ENCODE results near the gene PITPNC1. TPM values are rescaled to one million over a fixed set of nuclear protein-coding genes. Genes with fewer than 3 reads are reported as not detected.
A peak's percentile ranks its signal among the peaks of the same experiment; 100 is the strongest.

Gene PITPNC1
- total RNA-seq, 1 experiment from 2014 or later = 37.5 TPM

DNA sequence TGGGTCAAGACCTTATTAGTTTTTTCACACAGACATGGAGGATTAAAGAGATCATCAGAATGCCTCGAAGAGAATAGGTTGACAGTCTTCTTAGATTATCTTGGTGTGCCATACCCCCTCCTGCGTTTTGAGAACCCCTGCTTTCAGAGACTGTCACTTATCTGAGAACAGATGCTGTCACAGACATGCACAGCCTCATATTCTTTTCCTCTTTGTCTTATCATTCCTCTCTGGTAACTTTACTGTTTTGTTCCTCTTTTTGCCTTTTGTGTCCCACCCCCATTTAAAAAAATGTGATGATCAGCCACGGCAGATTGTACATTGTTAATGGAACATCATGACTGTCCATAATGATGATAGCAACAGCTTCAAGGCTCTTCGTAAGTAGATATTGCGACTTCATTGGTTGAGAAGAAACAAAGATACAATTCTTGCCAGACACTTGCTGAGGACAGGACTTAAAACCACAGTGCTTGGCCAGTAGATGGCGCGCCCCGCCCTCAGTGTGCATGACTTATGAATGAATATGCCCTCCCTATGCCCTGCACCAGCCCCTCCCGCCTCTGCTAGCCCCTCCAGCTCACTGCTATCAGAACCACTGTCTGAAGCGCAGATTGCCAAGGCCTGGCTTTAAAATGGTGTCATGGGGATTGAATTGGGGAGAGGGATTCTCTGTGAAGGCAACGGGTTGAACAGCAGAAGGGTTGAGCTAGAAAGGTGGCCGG is 2.6 kb upstream of the PITPNC1 start:
- H3K27me3 ChIP-seq (ENCODE audit: insufficient read depth, low read length) = no peaks in the 10 kb centered on the region
- H4K5ac ChIP-seq (ENCODE audit: insufficient read length, low read depth, low read length) = no peak overlapping the region
- H3K9me3 ChIP-seq (ENCODE audit: control insufficient read depth, low read depth, low read length) = no peaks in the 10 kb centered on the region
- H3K4me1 Mint-ChIP-seq = peaks cover 27 to 31% of the 10 kb centered on the region in 2 experiments
- no peak overlapping the region for H2BK12ac ChIP-seq (ENCODE audit: insufficient read length, low read depth, low read length)
- H3K27ac Mint-ChIP-seq = peak overlapping the region in 1 of 3 experiments; percentile 65; a peak in 1 of 7 replicates
- no peak overlapping the region for H4K8ac ChIP-seq (replicated peaks; ENCODE audit: insufficient read length, low read depth, low read length)
- no peaks in the 10 kb centered on the region for H3K79me1 ChIP-seq (ENCODE audit: insufficient read depth, low read depth, low read length, poor library complexity, severe bottlenecking)
- TF ChIP-seq, protein P1, sequence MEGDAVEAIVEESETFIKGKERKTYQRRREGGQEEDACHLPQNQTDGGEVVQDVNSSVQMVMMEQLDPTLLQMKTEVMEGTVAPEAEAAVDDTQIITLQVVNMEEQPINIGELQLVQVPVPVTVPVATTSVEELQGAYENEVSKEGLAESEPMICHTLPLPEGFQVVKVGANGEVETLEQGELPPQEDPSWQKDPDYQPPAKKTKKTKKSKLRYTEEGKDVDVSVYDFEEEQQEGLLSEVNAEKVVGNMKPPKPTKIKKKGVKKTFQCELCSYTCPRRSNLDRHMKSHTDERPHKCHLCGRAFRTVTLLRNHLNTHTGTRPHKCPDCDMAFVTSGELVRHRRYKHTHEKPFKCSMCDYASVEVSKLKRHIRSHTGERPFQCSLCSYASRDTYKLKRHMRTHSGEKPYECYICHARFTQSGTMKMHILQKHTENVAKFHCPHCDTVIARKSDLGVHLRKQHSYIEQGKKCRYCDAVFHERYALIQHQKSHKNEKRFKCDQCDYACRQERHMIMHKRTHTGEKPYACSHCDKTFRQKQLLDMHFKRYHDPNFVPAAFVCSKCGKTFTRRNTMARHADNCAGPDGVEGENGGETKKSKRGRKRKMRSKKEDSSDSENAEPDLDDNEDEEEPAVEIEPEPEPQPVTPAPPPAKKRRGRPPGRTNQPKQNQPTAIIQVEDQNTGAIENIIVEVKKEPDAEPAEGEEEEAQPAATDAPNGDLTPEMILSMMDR (conservative IDR thresholded peaks at IDR 0.05) = peak; percentile 94
- no peak overlapping the region for H3K18ac ChIP-seq (ENCODE audit: insufficient read length, low read depth, low read length)
- no peak overlapping the region for H2BK5ac ChIP-seq (ENCODE audit: insufficient read length, low read length)
- H3K56ac ChIP-seq (ENCODE audit: insufficient read length, low read depth, low read length) = no peak overlapping the region
- H3K9ac ChIP-seq (ENCODE audit: extremely low read depth, insufficient read length, low read length) = no peak overlapping the region
- peaks cover 3% of the 10 kb centered on the region; the same call in 1 of the 2 replicates for H3K79me2 ChIP-seq (ENCODE audit: insufficient read depth, low read length)
- H2BK120ac ChIP-seq (ENCODE audit: low read depth, low read length, poor library complexity, severe bottlenecking) = no peak overlapping the region
- no peak overlapping the region for H3K23ac ChIP-seq (ENCODE audit: insufficient read length, low read depth, low read length)
- H3K27ac ChIP-seq (ENCODE audit: insufficient read length, low read depth, low read length) = no peak overlapping the region
- H2BK15ac ChIP-seq (ENCODE audit: low read depth, low read length) = no peak overlapping the region
- WGBS (ENCODE audit: extremely low coverage, insufficient read length, low lambda C conversion rate) = no CpG with 5 or more reads among the region's 12 CpGs
- no peaks in the 10 kb centered on the region for H3K27me3 Mint-ChIP-seq (ENCODE audit: low read depth)
- H2BK20ac ChIP-seq (ENCODE audit: low read depth, low read length, poor library complexity, severe bottlenecking) = no peak overlapping the region
- no peak overlapping the region for H2AFZ ChIP-seq (ENCODE audit: low read length)
- H4K91ac ChIP-seq (ENCODE audit: insufficient read length, low read depth, low read length) = no peak overlapping the region
- H3K4me3 Mint-ChIP-seq = peak overlapping the region; percentile 44 to 72; a peak in 3 of 5 replicates
- H3K9me3 Mint-ChIP-seq = peaks cover 4 to 6% of the 10 kb centered on the region in 2 experiments
- H4K20me1 ChIP-seq (ENCODE audit: control insufficient read depth, insufficient read depth, insufficient read length) = no peaks in the 10 kb centered on the region
- H3K36me3 Mint-ChIP-seq (ENCODE audit: insufficient read depth in 1 of 3, low read depth in 3 of 3) = peaks cover 5 to 7% (median 6%) of the 10 kb centered on the region in 3 experiments
- DNase-seq = peak; percentile 93
- H3K23me2 ChIP-seq (ENCODE audit: insufficient read length, low read depth, low read length, poor library complexity, severe bottlenecking) = peaks cover 11% of the 10 kb centered on the region
- H3T11ph ChIP-seq (ENCODE audit: low read length) = no peak overlapping the region
- no peak overlapping the region for H2AK5ac ChIP-seq (ENCODE audit: insufficient read length, low read length)
- peaks cover 2% of the 10 kb centered on the region; the same call in 1 of the 2 replicates for H3K4me1 ChIP-seq (ENCODE audit: insufficient read depth, low read length)
- H3K4ac ChIP-seq (ENCODE audit: low read depth, low read length) = no peak overlapping the region
- no peak overlapping the region for H3K4me2 ChIP-seq (ENCODE audit: insufficient read depth, insufficient read length, low read length)
- H3K14ac ChIP-seq (ENCODE audit: insufficient read depth, low read length) = no peak overlapping the region

Measured in H9 (cell line).